K562 (cell line): ENCODE data around the gene HSD17B8. TPM values are rescaled to one million over a fixed set of nuclear protein-coding genes. Genes with fewer than 3 reads are reported as not detected.

Experiments
- ATAC-seq: fragments of 200-7000 bp; cut with Tn5 transposase; 3 replicates; pipeline ENCODE4 v1.9.1; 2020; ENCODE audit warnings: moderate library complexity
- BruUV-seq: library from RNA; stranded (reverse); fragments of 400-500 nt; replicated peaks from 2 replicates; lab custom pipeline; 2021; lab: Mats Ljungman, UMichigan
- CTCF ChIA-PET: fragments of 300-600 bp; formaldehyde crosslinking; extraction: SDS; loops from one replicate; lab custom pipeline; 2021; ENCODE audit warnings: low intra/inter-chr PET ratio; lab: Yijun Ruan, JAX
- POLR2A ChIA-PET: fragments of 300-600, 350-650 bp; sonication (Branson Sonifier 250); formaldehyde crosslinking; extraction: SDS; loops from one replicate; lab custom pipeline; 2021; ENCODE audit warnings: antibody characterized with exemption, inconsistent platforms; lab: Yijun Ruan, JAX
- DNase-seq, 4 experiments: peaks; one replicate each; pipeline versions ENCODE4 v3.0.0 to v3.0.0-alpha.2; 2011 to 2018; ENCODE audit warnings: low spot score in 3 of 4, mixed read lengths in 3 of 4; ENCODE audit errors: extremely low read depth in 1 of 4
- FAIRE-seq: peaks from 2 replicates; lab custom pipeline; 2011; peaks lifted over from hg19 to GRCh38; lab: Jason Lieb, UNC
- H2AFZ ChIP-seq: 2 replicates; pipeline ENCODE4 v1.6.0; 2011; ENCODE audit warnings: low read depth, low read length, control low read depth, inconsistent platforms
- H3K27ac ChIP-seq: fragments of 200-600 bp; 3 replicates; pipeline ENCODE4 v1.8.0; 2011; ENCODE audit warnings: low read depth, mild to moderate bottlenecking, control low read depth, inconsistent platforms, low read length, moderate library complexity, mixed read lengths; ENCODE audit errors: extremely low read depth
- H3K27me3 ChIP-seq, 2 experiments: fragments of 300-600 bp in 1 of 2; 2 replicates in 1 of 2; 3 replicates in 1 of 2; pipeline versions ENCODE4 v1.6.0 to v1.8.0; 2011; ENCODE audit warnings: inconsistent platforms in 2 of 2, low read length in 2 of 2, mild to moderate bottlenecking in 1 of 2, mixed read lengths in 1 of 2, moderate library complexity in 1 of 2; ENCODE audit not compliant: control insufficient read depth in 2 of 2, insufficient read depth in 2 of 2
- H3K36me3 ChIP-seq: fragments of 300-600 bp; 3 replicates; pipeline ENCODE4 v1.8.0; 2011; ENCODE audit warnings: mild to moderate bottlenecking, low read length, inconsistent platforms; ENCODE audit not compliant: control insufficient read depth, insufficient read depth
- H3K4me1 ChIP-seq, 2 experiments: fragments of 200-600 bp in 1 of 2; replicated peaks in 1 of 2; 2 replicates in 1 of 2; 3 replicates in 1 of 2; pipeline versions ENCODE4 v1.5.1 to v1.8.0; 2011; ENCODE audit warnings: inconsistent platforms in 2 of 2, low read length in 2 of 2, mild to moderate bottlenecking in 1 of 2, mixed read lengths in 1 of 2, moderate library complexity in 1 of 2; ENCODE audit not compliant: control insufficient read depth in 2 of 2, insufficient read depth in 2 of 2
- H3K4me2 ChIP-seq: 2 replicates; pipeline ENCODE4 v1.6.1; 2011; ENCODE audit warnings: low read length, control low read depth, inconsistent platforms, mixed read lengths; ENCODE audit not compliant: insufficient read depth
- H3K4me3 ChIP-seq: fragments of 200-600 bp; sonication (generic), shearing (Covaris generic); 2 replicates; pipeline ENCODE4 v1.5.1; 2016; ENCODE audit warnings: control low read depth, inconsistent platforms
- H3K79me2 ChIP-seq: fragments of 200-600 bp; 3 replicates; pipeline ENCODE4 v1.8.0; 2011; ENCODE audit warnings: low read length, inconsistent platforms; ENCODE audit not compliant: control insufficient read depth, insufficient read depth
- H3K9ac ChIP-seq, 2 experiments: 2 replicates each; pipeline versions ENCODE4 v1.6.0 to v1.6.1; 2011; ENCODE audit warnings: low read depth in 2 of 2, low read length in 2 of 2, control low read depth in 1 of 2, inconsistent platforms in 1 of 2, mild to moderate bottlenecking in 1 of 2, mixed read lengths in 1 of 2; ENCODE audit not compliant: insufficient read depth in 1 of 2
- H3K9me1 ChIP-seq: one replicate; pipeline ENCODE4 v1.6.0; 2011; ENCODE audit warnings: inconsistent platforms, mild to moderate bottlenecking, low read length, moderate library complexity; ENCODE audit not compliant: control insufficient read depth, insufficient read depth
- H3K9me3 ChIP-seq: replicated peaks from 2 replicates; pipeline ENCODE4 v1.5.1; 2011; ENCODE audit warnings: low read depth, low read length, inconsistent platforms; ENCODE audit not compliant: control insufficient read depth, insufficient read depth
- H4K20me1 ChIP-seq: replicated peaks from 2 replicates; pipeline ENCODE4 v1.6.1; 2011; ENCODE audit warnings: low read length, inconsistent platforms, mixed read lengths; ENCODE audit not compliant: control insufficient read depth, insufficient read depth
- CAMTA2 ChIP-seq: fragments of 250-450 bp; sonication (Bioruptor Pico); conservative IDR thresholded peaks from 2 replicates; pipeline ENCODE4 v1.5.1; 2022
- FOXA3 ChIP-seq, 2 experiments: fragments of 450-650 bp in 1 of 2; sonication (generic) in 1 of 2; formaldehyde crosslinking; IDR thresholded peaks in 1 of 2; conservative IDR thresholded peaks in 1 of 2; 2 replicates each; pipeline versions ENCODE4 v1.4.0 to v1.8.0; 2020 to 2022; ENCODE audit warnings: mild to moderate bottlenecking in 2 of 2, missing genetic modification reagents in 1 of 2
- ZBTB5 ChIP-seq: fragments of 450-650 bp; IDR thresholded peaks from 2 replicates; pipeline ENCODE4 v1.6.1; 2017; ENCODE audit warnings: antibody characterized with exemption
- WGBS: fragments of 100-300 bp; shearing (Covaris generic); methylation state at CpG from one replicate; pipeline ENCODE4 v1.1.6; 2016; ENCODE audit warnings: low coverage, mixed read lengths; ENCODE audit not compliant: insufficient coverage; ENCODE audit errors: missing lambda C conversion rate; 5-methylcytosine and 5-hydroxymethylcytosine counted together
- in situ Hi-C: fragments of 300-500 bp; cut with MboI; formaldehyde crosslinking; loops from 4 replicates; pipeline ENCODE4 v1.15.0; 2018; ENCODE audit warnings: inconsistent platforms, mixed read lengths
- intact Hi-C: fragments of 100-400 bp; cut with micrococcal nuclease; formaldehyde crosslinking; loops from 2 replicates; pipeline ENCODE4 v1.14.2; 2022
- polyA plus RNA-seq, 8 experiments: library from polyadenylated mRNA; depleted of rRNA in 4 of 8; stranded (reverse) in 5 of 8; unstranded in 3 of 8; fragments of >200 nt; fragmentation: Nextera tagmentation in 2 of 8; fragmentation: Illumina TruSeq in 1 of 8; extraction: Ambion mirVana in 2 of 8; extraction: Trizol in 1 of 8; gene quantifications; 2 replicates each; pipeline versions ENCODE4 v1.2.1 to v1.2.3, GENCODE V29; 2011 to 2014; ENCODE audit warnings: inconsistent platforms in 1 of 8, missing spikeins in 1 of 8
- total RNA-seq, 7 experiments: library from RNA; depleted of rRNA in 6 of 7; stranded (reverse); fragments of >200 nt in 6 of 7; fragmentation: Illumina TruSeq in 2 of 7; extraction: Trizol in 2 of 7; gene quantifications; 2 replicates each; pipeline versions ENCODE4 v1.2.1 to v1.2.3, GENCODE V29; 2011 to 2021; ENCODE audit warnings: low replicate concordance in 1 of 7
- TF ChIP-seq, protein P1 (sequence below): sonication (generic); formaldehyde crosslinking; IDR thresholded peaks from 2 replicates; pipeline ENCODE4 v1.9.0; 2022; ENCODE audit warnings: mild to moderate bottlenecking, missing genetic modification reagents
- TF ChIP-seq, protein P2 (sequence below): sonication (generic); formaldehyde crosslinking; IDR thresholded peaks from 2 replicates; pipeline ENCODE4 v1.8.0; 2022; ENCODE audit warnings: mild to moderate bottlenecking, missing genetic modification reagents

HSD17B8 gene
- total and polyA plus RNA-seq, 9 of the 15 experiments (the other 6 are each of a cell fraction or from before 2014, with no cell fraction given) = 3.7 to 35.2 (median 14.2) TPM

GRCh38 chr6:33201935-33202334 is 2.5 kb upstream of the HSD17B8 start:
- CTCF ChIA-PET = no interaction called here

More at GRCh38 chr6:33201935-33202334, 2.5 kb upstream of the HSD17B8 start:
- intact Hi-C loops (loop anchor here (2.0 to 5.0 kb wide), 4 partner anchors 47 to 1070 kb away; partner anchors contain the start of genes FKBPL and PHF1), in situ Hi-C loops (no loop called here)
- Histone ChIP-seq H3K9me3 (no peaks in the 10 kb centered on the region), H3K4me2 (peak overlapping the region; percentile 100), H3K27ac (peak overlapping the region; percentile 99; the same call in 2 of the 3 replicates), H3K79me2 (peaks cover 74% of the 10 kb centered on the region), H3K27me3 (no peaks in the 10 kb centered on the region), H2AFZ (no peak overlapping the region), H3K9me1 (peaks cover 3% of the 10 kb centered on the region), H3K4me3 (peak overlapping the region; percentile 65), H4K20me1 (peaks cover 22% of the 10 kb centered on the region), H3K4me1 (peaks cover 55 to 62% of the 10 kb centered on the region in 2 experiments; a peak in 4 of 5 replicates), H3K36me3 (peaks cover 41% of the 10 kb centered on the region), H3K9ac (peak overlapping the region; percentile 97 to 100; a peak in 3 of 4 replicates)
- ATAC-seq = no peak
- DNase-seq = no peak
- POLR2A ChIA-PET = interaction anchor here (0.6 to 1.8 kb wide), 4 partner anchors 10 to 112 kb away, joined by 3 to 9 read pairs (median 4); no protein-coding TSS in a partner anchor
- FAIRE-seq = no peak
- TF ChIP-seq, protein P1, sequence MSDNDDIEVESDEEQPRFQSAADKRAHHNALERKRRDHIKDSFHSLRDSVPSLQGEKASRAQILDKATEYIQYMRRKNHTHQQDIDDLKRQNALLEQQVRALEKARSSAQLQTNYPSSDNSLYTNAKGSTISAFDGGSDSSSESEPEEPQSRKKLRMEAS (CRISPR knock-in tag) = peak; percentile 27; the same call in 1 of the 2 replicates
- TF ChIP-seq ZBTB5 = no peak
- TF ChIP-seq, protein P2, sequence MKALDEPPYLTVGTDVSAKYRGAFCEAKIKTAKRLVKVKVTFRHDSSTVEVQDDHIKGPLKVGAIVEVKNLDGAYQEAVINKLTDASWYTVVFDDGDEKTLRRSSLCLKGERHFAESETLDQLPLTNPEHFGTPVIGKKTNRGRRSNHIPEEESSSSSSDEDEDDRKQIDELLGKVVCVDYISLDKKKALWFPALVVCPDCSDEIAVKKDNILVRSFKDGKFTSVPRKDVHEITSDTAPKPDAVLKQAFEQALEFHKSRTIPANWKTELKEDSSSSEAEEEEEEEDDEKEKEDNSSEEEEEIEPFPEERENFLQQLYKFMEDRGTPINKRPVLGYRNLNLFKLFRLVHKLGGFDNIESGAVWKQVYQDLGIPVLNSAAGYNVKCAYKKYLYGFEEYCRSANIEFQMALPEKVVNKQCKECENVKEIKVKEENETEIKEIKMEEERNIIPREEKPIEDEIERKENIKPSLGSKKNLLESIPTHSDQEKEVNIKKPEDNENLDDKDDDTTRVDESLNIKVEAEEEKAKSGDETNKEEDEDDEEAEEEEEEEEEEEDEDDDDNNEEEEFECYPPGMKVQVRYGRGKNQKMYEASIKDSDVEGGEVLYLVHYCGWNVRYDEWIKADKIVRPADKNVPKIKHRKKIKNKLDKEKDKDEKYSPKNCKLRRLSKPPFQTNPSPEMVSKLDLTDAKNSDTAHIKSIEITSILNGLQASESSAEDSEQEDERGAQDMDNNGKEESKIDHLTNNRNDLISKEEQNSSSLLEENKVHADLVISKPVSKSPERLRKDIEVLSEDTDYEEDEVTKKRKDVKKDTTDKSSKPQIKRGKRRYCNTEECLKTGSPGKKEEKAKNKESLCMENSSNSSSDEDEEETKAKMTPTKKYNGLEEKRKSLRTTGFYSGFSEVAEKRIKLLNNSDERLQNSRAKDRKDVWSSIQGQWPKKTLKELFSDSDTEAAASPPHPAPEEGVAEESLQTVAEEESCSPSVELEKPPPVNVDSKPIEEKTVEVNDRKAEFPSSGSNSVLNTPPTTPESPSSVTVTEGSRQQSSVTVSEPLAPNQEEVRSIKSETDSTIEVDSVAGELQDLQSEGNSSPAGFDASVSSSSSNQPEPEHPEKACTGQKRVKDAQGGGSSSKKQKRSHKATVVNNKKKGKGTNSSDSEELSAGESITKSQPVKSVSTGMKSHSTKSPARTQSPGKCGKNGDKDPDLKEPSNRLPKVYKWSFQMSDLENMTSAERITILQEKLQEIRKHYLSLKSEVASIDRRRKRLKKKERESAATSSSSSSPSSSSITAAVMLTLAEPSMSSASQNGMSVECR = 0 out of 2 replicates have a peak, but pooled peaks have one; percentile 5
- TF ChIP-seq CAMTA2 = no peak
- 0 out of 4 replicates have a peak, but pooled peaks of 1 of the 2 experiments have one; percentile 30 for TF ChIP-seq FOXA3 (CRISPR knock-in tag; conservative IDR thresholded peaks at IDR 0.05 in 1 of 2, IDR thresholded peaks at IDR 0.05 in 1 of 2)
- BruUV-seq = no TSS peak
- 6% methylated on average over 5 of the region's 6 CpGs for WGBS
